ENCODE data around the gene SOD3. TPM values are rescaled to one million over a fixed set of nuclear protein-coding genes. Genes with fewer than 3 reads are reported as not detected.

SOD3 gene
- total RNA-seq, 1 donor from 2014 or later, result 0.75 TPM

DNA sequence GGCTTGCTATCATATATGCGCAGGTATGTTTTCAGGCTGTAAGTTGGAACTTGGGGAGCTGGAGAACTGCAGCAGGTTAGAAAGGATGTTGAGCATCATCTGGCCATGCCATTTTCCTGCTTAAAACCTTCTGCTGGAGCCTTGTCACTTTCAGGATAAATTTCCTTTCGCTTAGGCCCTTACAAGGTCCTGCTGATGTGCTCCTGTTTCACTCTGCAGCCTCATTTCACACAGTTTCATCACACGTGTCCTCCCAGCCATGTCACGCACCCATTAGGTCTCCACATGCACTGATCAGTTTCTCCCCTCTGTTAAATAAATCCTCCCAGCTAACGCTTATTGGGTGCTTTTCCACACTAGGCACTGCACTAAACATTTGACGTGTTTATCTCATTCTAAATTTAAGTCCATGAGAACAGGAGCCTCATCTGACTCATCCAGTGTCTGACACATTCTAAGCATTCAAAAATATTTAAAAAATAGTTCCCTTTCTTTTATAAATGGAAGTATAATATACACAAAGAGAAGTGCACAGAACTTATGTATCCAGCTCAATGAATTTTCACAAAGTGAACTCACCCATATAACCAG lies 14.5 kb downstream of the SOD3 start:
- Histone ChIP-seq H3K27me3 (ENCODE audit: control insufficient read depth, insufficient read depth, low read length) (no peaks in the 10 kb centered on the region), H3K36me3 (ENCODE audit: control insufficient read depth, insufficient read depth, low read length) (no peaks in the 10 kb centered on the region), H3K4me3 (ENCODE audit: low read depth, low read length) (no peak overlapping the region)
- TF ChIP-seq, protein P1, sequence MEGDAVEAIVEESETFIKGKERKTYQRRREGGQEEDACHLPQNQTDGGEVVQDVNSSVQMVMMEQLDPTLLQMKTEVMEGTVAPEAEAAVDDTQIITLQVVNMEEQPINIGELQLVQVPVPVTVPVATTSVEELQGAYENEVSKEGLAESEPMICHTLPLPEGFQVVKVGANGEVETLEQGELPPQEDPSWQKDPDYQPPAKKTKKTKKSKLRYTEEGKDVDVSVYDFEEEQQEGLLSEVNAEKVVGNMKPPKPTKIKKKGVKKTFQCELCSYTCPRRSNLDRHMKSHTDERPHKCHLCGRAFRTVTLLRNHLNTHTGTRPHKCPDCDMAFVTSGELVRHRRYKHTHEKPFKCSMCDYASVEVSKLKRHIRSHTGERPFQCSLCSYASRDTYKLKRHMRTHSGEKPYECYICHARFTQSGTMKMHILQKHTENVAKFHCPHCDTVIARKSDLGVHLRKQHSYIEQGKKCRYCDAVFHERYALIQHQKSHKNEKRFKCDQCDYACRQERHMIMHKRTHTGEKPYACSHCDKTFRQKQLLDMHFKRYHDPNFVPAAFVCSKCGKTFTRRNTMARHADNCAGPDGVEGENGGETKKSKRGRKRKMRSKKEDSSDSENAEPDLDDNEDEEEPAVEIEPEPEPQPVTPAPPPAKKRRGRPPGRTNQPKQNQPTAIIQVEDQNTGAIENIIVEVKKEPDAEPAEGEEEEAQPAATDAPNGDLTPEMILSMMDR (IDR thresholded peaks at IDR 0.05; ENCODE audit: insufficient read depth, low read length, poor library complexity, severe bottlenecking), result no peak
- no peak for DNase-seq (ENCODE audit: low read depth)

DNA sequence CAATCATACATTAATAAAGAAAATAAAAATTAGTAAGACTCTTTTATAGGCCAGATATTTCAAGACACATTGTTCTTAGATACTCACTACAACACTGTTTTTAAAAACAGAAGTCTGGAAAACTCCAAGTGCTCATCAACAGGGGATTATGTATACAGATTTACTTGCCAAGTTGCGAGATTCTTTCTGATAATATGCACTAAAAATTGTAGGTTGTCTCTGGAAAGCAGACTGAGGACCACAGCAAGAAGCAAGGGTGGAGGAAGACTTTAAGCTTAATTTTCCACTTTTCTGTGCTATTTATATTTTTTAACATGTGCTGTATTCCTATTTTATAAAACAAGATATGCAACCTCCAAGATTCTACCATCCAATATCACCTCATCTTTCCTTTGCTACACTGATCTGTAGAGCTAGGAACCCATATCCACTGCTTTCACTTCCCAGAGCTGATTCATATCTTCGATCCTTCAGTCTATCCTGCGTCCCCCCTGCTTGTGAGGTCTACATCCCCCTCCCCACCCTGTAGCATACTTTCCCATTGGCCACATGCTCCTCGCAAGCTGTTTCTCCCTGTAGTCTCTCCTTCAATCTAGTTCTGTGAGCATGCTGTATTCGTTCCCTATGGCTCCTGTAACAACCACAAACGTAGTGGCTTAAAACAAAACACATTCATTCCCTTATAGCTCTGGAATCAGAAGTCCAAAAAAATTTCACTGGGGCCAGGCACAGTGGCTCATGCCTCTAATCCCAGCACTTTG lies 15.7 kb downstream of the SOD3 start:
- Histone ChIP-seq H3K4me3 (ENCODE audit: low read depth, low read length) (no peak overlapping the region), H3K27me3 (ENCODE audit: control insufficient read depth, insufficient read depth, low read length) (no peaks in the 10 kb centered on the region), H3K36me3 (ENCODE audit: control insufficient read depth, insufficient read depth, low read length) (no peaks in the 10 kb centered on the region)
- no peak for DNase-seq (ENCODE audit: low read depth)
- TF ChIP-seq, protein P1 (IDR thresholded peaks at IDR 0.05; ENCODE audit: insufficient read depth, low read length, poor library complexity, severe bottlenecking), result no peak

DNA sequence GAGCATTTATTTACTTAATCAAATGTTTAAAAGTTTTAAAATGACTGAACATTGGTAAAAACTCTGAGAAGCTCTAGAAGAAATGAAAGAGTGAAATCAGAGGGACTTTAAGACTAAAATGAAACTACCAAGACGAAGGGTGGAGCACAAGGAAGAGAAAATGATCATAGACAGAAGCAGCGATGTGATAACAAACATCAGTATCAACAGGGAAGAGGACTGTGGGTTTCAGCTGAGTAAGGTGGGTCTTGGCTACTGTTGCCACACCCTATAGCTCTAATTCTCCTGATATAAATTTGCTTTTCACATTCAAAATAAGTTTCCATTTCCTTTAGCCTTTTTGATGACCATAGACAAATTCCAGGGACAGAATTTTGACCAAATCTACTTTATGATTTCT lies 18.4 kb downstream of the SOD3 start:
- no peak for DNase-seq (ENCODE audit: low read depth)
- TF ChIP-seq, protein P1 (IDR thresholded peaks at IDR 0.05; ENCODE audit: insufficient read depth, low read length, poor library complexity, severe bottlenecking), result no peak
- Histone ChIP-seq H3K27me3 (ENCODE audit: control insufficient read depth, insufficient read depth, low read length) (no peaks in the 10 kb centered on the region), H3K4me3 (ENCODE audit: low read depth, low read length) (no peak overlapping the region), H3K36me3 (ENCODE audit: control insufficient read depth, insufficient read depth, low read length) (no peaks in the 10 kb centered on the region)

GRCh38 chr4:24816797-24817196 lies 21.4 kb downstream of the SOD3 start:
- H3K27me3 ChIP-seq (ENCODE audit: control insufficient read depth, insufficient read depth, low read length), result no peaks in the 10 kb centered on the region
- DNase-seq (ENCODE audit: low read depth), result no peak
- H3K36me3 ChIP-seq (ENCODE audit: control insufficient read depth, insufficient read depth, low read length), result no peaks in the 10 kb centered on the region
- TF ChIP-seq, protein P1 (IDR thresholded peaks at IDR 0.05; ENCODE audit: insufficient read depth, low read length, poor library complexity, severe bottlenecking), result no peak
- H3K4me3 ChIP-seq (ENCODE audit: low read depth, low read length), result no peak overlapping the region

- Histone ChIP-seq H3K27me3 (ENCODE audit: control insufficient read depth, insufficient read depth, low read length) (no peaks in the 10 kb centered on the region), H3K4me3 (ENCODE audit: low read depth, low read length) (no peak overlapping the region), H3K36me3 (ENCODE audit: control insufficient read depth, insufficient read depth, low read length) (no peaks in the 10 kb centered on the region)
- no peak for DNase-seq (ENCODE audit: low read depth)
- TF ChIP-seq, protein P1 (IDR thresholded peaks at IDR 0.05; ENCODE audit: insufficient read depth, low read length, poor library complexity, severe bottlenecking), result no peak
These were observed 25.2 kb downstream of the SOD3 start for GRCh38 chr4:24820541-24820940.
